Ovary (tissue), 1 donor: ENCODE results near the gene PYY.
"Not testable (repeated sequence)": the region's sequence is repeated elsewhere in the genome, so short reads cannot be mapped to it uniquely, and the experiment has no call there.

Experiments used
- EP300 ChIP-seq: sonication (generic); formaldehyde crosslinking; IDR thresholded peaks from one replicate; pipeline ENCODE4 v1.6.1; 2017; ENCODE audit warnings: antibody characterized with exemption
- POLR2A ChIP-seq: fragments of 450-650 bp; IDR thresholded peaks from one replicate; pipeline ENCODE4 v1.6.1; 2017; ENCODE audit warnings: antibody characterized with exemption, mild to moderate bottlenecking, moderate library complexity

GRCh38 chr17:43939452-43939851 is 14.3 kb downstream of the PYY start:
- not testable (repeated sequence) for TF ChIP-seq POLR2A, EP300
